GM12878 (cell line): Measurements from ENCODE around the gene AIDA. TPM values are rescaled to one million over a fixed set of nuclear protein-coding genes. Genes with fewer than 3 reads are reported as not detected.

Source experiments
- ATAC-seq: fragments of 200-7000 bp; cut with Tn5 transposase; 3 replicates; pipeline ENCODE4 v1.9.1; 2020; ENCODE audit warnings: mild to moderate bottlenecking, moderate library complexity
- BruUV-seq: library from RNA; stranded (reverse); fragments of 400-500 nt; replicated peaks from 2 replicates; lab custom pipeline; 2021; lab: Mats Ljungman, UMichigan
- CTCF ChIA-PET: fragments of 300-600 bp; sonication (Branson Sonifier 250); formaldehyde crosslinking; extraction: SDS; loops from one replicate; lab custom pipeline; 2021; ENCODE audit warnings: inconsistent platforms; lab: Yijun Ruan, JAX
- POLR2A ChIA-PET: fragments of 350-600 bp; formaldehyde crosslinking; extraction: SDS; loops from one replicate; lab custom pipeline; 2021; ENCODE audit warnings: inconsistent platforms; lab: Charles Lee
- RAD21 ChIA-PET: fragments of 300-600 bp; sonication (Branson Sonifier 250); formaldehyde crosslinking; loops from one replicate; lab custom pipeline; 2023; ENCODE audit warnings: antibody characterized with exemption; ENCODE audit not compliant: unreplicated experiment; lab: Charles Lee
- SMC1A ChIA-PET: fragments of 300-600 bp; sonication (Branson Sonifier 250); formaldehyde crosslinking; loops from one replicate; lab custom pipeline; 2023; ENCODE audit not compliant: unreplicated experiment, uncharacterized antibody; lab: Charles Lee
- DNase-seq: peaks from one replicate; pipeline ENCODE4 v3.0.0-alpha.2; 2011; ENCODE audit warnings: low read depth, low spot score
- FAIRE-seq: peaks from 3 replicates; lab custom pipeline; 2011; peaks lifted over from hg19 to GRCh38; lab: Jason Lieb, UNC
- H2AFZ ChIP-seq: 2 replicates; pipeline ENCODE4 v1.6.0; 2011; ENCODE audit warnings: low read depth, low read length, control low read depth; ENCODE audit not compliant: control insufficient read depth
- H3K27ac ChIP-seq: 2 replicates; pipeline ENCODE4 v1.5.1; 2011; ENCODE audit warnings: control low read depth; ENCODE audit not compliant: control insufficient read depth, insufficient read depth
- H3K27me3 ChIP-seq, 2 experiments: replicated peaks in 1 of 2; 2 replicates each; pipeline versions ENCODE4 v1.6.0 to v1.6.1; 2011; ENCODE audit warnings: low read length in 1 of 2; ENCODE audit not compliant: control insufficient read depth in 2 of 2, insufficient read depth in 2 of 2
- H3K36me3 ChIP-seq, 2 experiments: 2 replicates each; pipeline ENCODE4 v1.5.1; 2011; ENCODE audit warnings: low read length in 1 of 2; ENCODE audit not compliant: control insufficient read depth in 2 of 2, insufficient read depth in 2 of 2
- H3K4me1 ChIP-seq: 2 replicates; pipeline ENCODE4 v1.6.1; 2011; ENCODE audit warnings: mild to moderate bottlenecking, low read length, moderate library complexity, mixed read lengths; ENCODE audit not compliant: control insufficient read depth, insufficient read depth
- H3K4me2 ChIP-seq: 2 replicates; pipeline ENCODE4 v1.6.0; 2011; ENCODE audit warnings: control low read depth; ENCODE audit not compliant: control insufficient read depth, insufficient read depth
- H3K4me3 ChIP-seq: fragments of 200-600 bp; sonication (generic); 2 replicates; pipeline ENCODE4 v1.5.1; 2016
- H3K79me2 ChIP-seq: 2 replicates; pipeline ENCODE4 v1.6.0; 2011; ENCODE audit warnings: low read length; ENCODE audit not compliant: control insufficient read depth, insufficient read depth
- H3K9ac ChIP-seq: 2 replicates; pipeline ENCODE4 v1.8.0; 2011; ENCODE audit warnings: low read length, control low read depth, mixed read lengths; ENCODE audit not compliant: control insufficient read depth, insufficient read depth
- H3K9me3 ChIP-seq: replicated peaks from 3 replicates; pipeline ENCODE4 v1.5.1; 2011; ENCODE audit warnings: mild to moderate bottlenecking, low read length; ENCODE audit not compliant: control insufficient read depth, insufficient read depth
- H4K20me1 ChIP-seq: 2 replicates; pipeline ENCODE4 v1.6.0; 2011; ENCODE audit not compliant: control insufficient read depth, insufficient read depth
- BCL3 ChIP-seq: IDR thresholded peaks from 2 replicates; pipeline ENCODE4 v1.6.1; 2011; ENCODE audit warnings: borderline replicate concordance, low read depth, mild to moderate bottlenecking, moderate library complexity, low read length; ENCODE audit not compliant: insufficient read depth, poor library complexity, severe bottlenecking
- CEBPB ChIP-seq, 2 experiments: fragments of 150-350 bp in 1 of 2; IDR thresholded peaks; 2 replicates each; pipeline ENCODE4 v1.6.1; 2012 to 2014; ENCODE audit warnings: low read depth in 2 of 2, low read length in 2 of 2, borderline replicate concordance in 1 of 2, inconsistent platforms in 1 of 2
- CHD4 ChIP-seq: fragments of 200-600 bp; sonication (generic); IDR thresholded peaks from 2 replicates; pipeline ENCODE4 v1.6.1; 2016; ENCODE audit warnings: mild to moderate bottlenecking
- CREB1 ChIP-seq: IDR thresholded peaks from 2 replicates; pipeline ENCODE4 v1.6.1; 2012; ENCODE audit warnings: low read depth, mild to moderate bottlenecking, inconsistent platforms
- ESRRA ChIP-seq: IDR thresholded peaks from 2 replicates; pipeline ENCODE4 v1.6.1; 2012; ENCODE audit warnings: mild to moderate bottlenecking, low read length, improper control_type of control experiment
- IRF5 ChIP-seq: fragments of 450-650 bp; IDR thresholded peaks from 2 replicates; pipeline ENCODE4 v1.6.1; 2017; ENCODE audit warnings: borderline replicate concordance
- JUND ChIP-seq: IDR thresholded peaks from 2 replicates; pipeline ENCODE4 v1.6.1; 2012; ENCODE audit warnings: low read depth, mild to moderate bottlenecking, low read length, improper control_type of control experiment, moderate library complexity
- LARP7 ChIP-seq: fragments of 450-650 bp; IDR thresholded peaks from 2 replicates; pipeline ENCODE4 v1.6.1; 2017; ENCODE audit warnings: mild to moderate bottlenecking
- MAX ChIP-seq: IDR thresholded peaks from 2 replicates; pipeline ENCODE4 v1.6.1; 2012; ENCODE audit warnings: low read depth, low read length, improper control_type of control experiment
- NR2C2 ChIP-seq: IDR thresholded peaks from 2 replicates; pipeline ENCODE4 v1.6.1; 2011; ENCODE audit warnings: borderline replicate concordance, low read depth; ENCODE audit not compliant: control insufficient read depth, insufficient read length
- POLR2AphosphoS2 ChIP-seq: IDR thresholded peaks from 2 replicates; pipeline ENCODE4 v1.6.1; 2011; ENCODE audit warnings: low read depth, mild to moderate bottlenecking, low read length, improper control_type of control experiment, moderate library complexity
- SMC3 ChIP-seq: IDR thresholded peaks from 2 replicates; pipeline ENCODE4 v1.6.1; 2011; ENCODE audit warnings: low read length, improper control_type of control experiment, borderline replicate concordance
- TARDBP ChIP-seq: IDR thresholded peaks from 2 replicates; pipeline ENCODE4 v1.6.1; 2016; ENCODE audit warnings: borderline replicate concordance
- ZNF24 ChIP-seq: fragments of 450-650 bp; IDR thresholded peaks from 2 replicates; pipeline ENCODE4 v1.6.1; 2017; ENCODE audit warnings: antibody characterized with exemption, mild to moderate bottlenecking
- WGBS: methylation state at CpG from one replicate; pipeline ENCODE4 v1.1.6; 2016; ENCODE audit warnings: low lambda C conversion rate; ENCODE audit not compliant: insufficient replicate concordance, insufficient coverage; ENCODE audit errors: missing lambda C conversion rate; 5-methylcytosine and 5-hydroxymethylcytosine counted together
- in situ Hi-C: fragments of 300-500 bp; cut with MboI; formaldehyde crosslinking; loops from 9 replicates; pipeline ENCODE4 v1.14.3; 2018; ENCODE audit warnings: mixed read lengths
- intact Hi-C: fragments of 100-400 bp; cut with micrococcal nuclease; formaldehyde crosslinking; loops from one replicate; pipeline ENCODE4 v1.14.2; 2022; ENCODE audit not compliant: unreplicated experiment
- polyA plus RNA-seq, 11 experiments: library from polyadenylated mRNA; depleted of rRNA in 4 of 11; unstranded in 6 of 11; stranded (reverse) in 5 of 11; fragments of >200 nt; fragmentation: Nextera tagmentation in 4 of 11; fragmentation: Illumina TruSeq in 1 of 11; extraction: Ambion mirVana in 4 of 11; extraction: Trizol in 1 of 11; gene quantifications; 1 replicate in 1 of 11; 2 replicates in 10 of 11; pipeline versions ENCODE4 v1.2.1 to v1.2.3, GENCODE V29; 2011 to 2016; ENCODE audit warnings: inconsistent platforms in 2 of 11, missing spikeins in 2 of 11, low read depth in 1 of 11
- total RNA-seq, 4 experiments: library from RNA; depleted of rRNA in 3 of 4; stranded (reverse); fragments of >200 nt in 3 of 4; fragmentation: Illumina TruSeq in 1 of 4; extraction: Trizol in 1 of 4; gene quantifications; 2 replicates each; pipeline versions ENCODE4 v1.2.1 to v1.2.3, GENCODE V29; 2013 to 2021

Gene AIDA
- total and polyA plus RNA-seq, 10 of the 15 experiments (the other 5 are each of a cell fraction or from before 2014, with no cell fraction given): 8.9 to 43.1 (median 19.2) TPM

GRCh38 chr1:222761083-222761482 lies 48.8 kb upstream of the AIDA start:
- Histone ChIP-seq H3K27ac (no peak overlapping the region), H3K4me3 (no peak overlapping the region), H3K4me1 (no peaks in the 10 kb centered on the region), H3K4me2 (no peak overlapping the region), H3K27me3 (no peaks in the 10 kb centered on the region; a peak in 1 of 4 replicates), H3K9me3 (no peaks in the 10 kb centered on the region), H2AFZ (no peak overlapping the region), H3K36me3 (no peaks in the 10 kb centered on the region), H3K79me2 (no peaks in the 10 kb centered on the region), H3K9ac (no peak overlapping the region), H4K20me1 (no peaks in the 10 kb centered on the region)
- ChIA-PET POLR2A (no interaction called here), RAD21 (no interaction called here), CTCF (no interaction called here), SMC1A (no interaction called here)
- FAIRE-seq: no peak
- WGBS: 0% methylated on average over 1 of the region's 1 CpG
- in situ Hi-C loops: no loop called here
- DNase-seq: no peak
- ATAC-seq: no peak
- intact Hi-C loops: no loop called here
- no TSS peak for BruUV-seq
- TF ChIP-seq SMC3 (no peak), CEBPB (IDR thresholded peaks at IDR 0.05; ENCODE audit: borderline replicate concordance in 1 of 2, low read depth in 2 of 2, low read length in 2 of 2) (no peak), JUND (no peak), TARDBP (no peak), MAX (no peak)

GRCh38 chr1:222759451-222760035 lies 47.3 kb upstream of the AIDA start:
- ChIA-PET POLR2A (no interaction called here), SMC1A (interaction anchor here (0.7 kb wide), 1 partner anchor 9 kb away, joined by 3 read pairs; no protein-coding TSS in a partner anchor), CTCF (interaction anchor here (0.6 kb wide), 1 partner anchor 10 kb away, joined by 3 read pairs; no protein-coding TSS in a partner anchor), RAD21 (no interaction called here)
- intact Hi-C loops (no loop called here), in situ Hi-C loops (no loop called here)
- no peak overlapping the region for H3K27ac ChIP-seq
- no peaks in the 10 kb centered on the region for H3K36me3 ChIP-seq
- H3K27me3 ChIP-seq: no peaks in the 10 kb centered on the region; a peak in 1 of 4 replicates
- H4K20me1 ChIP-seq: no peaks in the 10 kb centered on the region
- no peak overlapping the region for H3K4me3 ChIP-seq
- BruUV-seq: no TSS peak
- WGBS: 56% methylated on average over 5 of the region's 5 CpGs
- FAIRE-seq (no peak), ATAC-seq (no peak), DNase-seq (no peak)
- H2AFZ ChIP-seq: no peak overlapping the region
- no peaks in the 10 kb centered on the region for H3K9me3 ChIP-seq
- H3K4me1 ChIP-seq: no peaks in the 10 kb centered on the region
- H3K4me2 ChIP-seq: no peak overlapping the region
- no peak overlapping the region for H3K9ac ChIP-seq
- TF ChIP-seq CREB1: no peak
- TF ChIP-seq LARP7: no peak
- TF ChIP-seq ZNF24: no peak
- TF ChIP-seq CHD4: no peak
- no peak for TF ChIP-seq POLR2AphosphoS2
- no peak for TF ChIP-seq BCL3
- TF ChIP-seq ESRRA: no peak
- no peak for TF ChIP-seq IRF5
- TF ChIP-seq NR2C2: no peak
- no peaks in the 10 kb centered on the region for H3K79me2 ChIP-seq
